Endothelial cell of umbilical vein (primary cell): ENCODE measurements around the gene CHRNA9. TPM values are rescaled to one million over a fixed set of nuclear protein-coding genes. Genes with fewer than 3 reads are reported as not detected.

ENCODE experiments used
- BruUV-seq: library from RNA; stranded (reverse); fragments of 400-500 nt; replicated peaks from 2 replicates; lab custom pipeline; 2021; lab: Mats Ljungman, UMichigan
- CTCF ChIA-PET: fragments of 300-600, 350-600 bp; sonication (Branson Sonifier 250); formaldehyde crosslinking; loops from one replicate; lab custom pipeline; 2021; ENCODE audit warnings: antibody characterized with exemption, inconsistent platforms; lab: Charles Lee
- POLR2A ChIA-PET: fragments of 300-600, 350-600 bp; sonication (Branson Sonifier 250); formaldehyde crosslinking; loops from one replicate; lab custom pipeline; 2021; ENCODE audit warnings: antibody characterized with exemption, inconsistent platforms; lab: Charles Lee
- DNase-seq: peaks from one replicate; pipeline ENCODE4 v3.0.0-alpha.2; 2011; ENCODE audit warnings: low read depth, low spot score
- FAIRE-seq: peaks from 2 replicates; lab custom pipeline; 2011; peaks lifted over from hg19 to GRCh38; lab: Jason Lieb, UNC
- H2AFZ ChIP-seq: 2 replicates; pipeline ENCODE4 v1.6.0; 2012; ENCODE audit warnings: low read depth, low read length, control low read depth, inconsistent platforms
- H3K27ac ChIP-seq: 2 replicates; pipeline ENCODE4 v1.5.1; 2011; ENCODE audit warnings: low read depth, mild to moderate bottlenecking, control low read depth, low read length, moderate library complexity; ENCODE audit not compliant: insufficient read depth
- H3K27me3 ChIP-seq, 2 experiments: 2 replicates each; pipeline versions ENCODE4 v1.6.0 to v1.6.1; 2011; ENCODE audit warnings: low read length in 2 of 2, mixed read lengths in 1 of 2; ENCODE audit not compliant: control insufficient read depth in 2 of 2, insufficient read depth in 2 of 2
- H3K36me3 ChIP-seq, 2 experiments: 2 replicates in 1 of 2; 3 replicates in 1 of 2; pipeline ENCODE4 v1.5.1; 2011; ENCODE audit warnings: low read length in 2 of 2, mild to moderate bottlenecking in 1 of 2, moderate library complexity in 1 of 2; ENCODE audit not compliant: control insufficient read depth in 2 of 2, insufficient read depth in 2 of 2; ENCODE audit errors: extremely low read depth in 1 of 2
- H3K4me1 ChIP-seq: 3 replicates; pipeline ENCODE4 v1.5.1; 2011; ENCODE audit warnings: mild to moderate bottlenecking, low read length; ENCODE audit not compliant: control insufficient read depth, insufficient read depth; ENCODE audit errors: extremely low read depth
- H3K4me2 ChIP-seq: 2 replicates; pipeline ENCODE4 v1.6.1; 2011; ENCODE audit warnings: low read length, control low read depth, mixed read lengths; ENCODE audit not compliant: insufficient read depth
- H3K4me3 ChIP-seq, 3 experiments: fragments of 200-600 bp in 1 of 3; sonication (generic), shearing (Covaris generic) in 1 of 3; replicated peaks in 1 of 3; 2 replicates each; pipeline ENCODE4 v1.5.1; 2011 to 2016; ENCODE audit warnings: control low read depth in 3 of 3, low read length in 3 of 3, mild to moderate bottlenecking in 2 of 3, inconsistent platforms in 1 of 3, low read depth in 1 of 3, moderate library complexity in 1 of 3; ENCODE audit not compliant: insufficient read depth in 1 of 3
- H3K79me2 ChIP-seq: 2 replicates; pipeline ENCODE4 v1.6.0; 2012; ENCODE audit warnings: low read length, inconsistent platforms; ENCODE audit not compliant: control insufficient read depth, insufficient read depth
- H3K9ac ChIP-seq: replicated peaks from 2 replicates; pipeline ENCODE3; 2011; ENCODE audit warnings: low read length, control low read depth; ENCODE audit not compliant: insufficient read depth; ENCODE audit errors: extremely low read depth
- H3K9me1 ChIP-seq: replicated peaks from 3 replicates; pipeline ENCODE4 v1.6.0; 2011; ENCODE audit warnings: mild to moderate bottlenecking, low read length; ENCODE audit not compliant: control insufficient read depth, insufficient read depth; ENCODE audit errors: extremely low read depth
- H3K9me3 ChIP-seq: replicated peaks from 2 replicates; pipeline ENCODE4 v1.5.1; 2012; ENCODE audit warnings: low read length, inconsistent platforms; ENCODE audit not compliant: control insufficient read depth, insufficient read depth
- H4K20me1 ChIP-seq: replicated peaks from 2 replicates; pipeline ENCODE3; 2011; ENCODE audit warnings: mild to moderate bottlenecking, low read length; ENCODE audit not compliant: control insufficient read depth, insufficient read depth; ENCODE audit errors: extremely low read depth
- CTCF ChIP-seq, 2 donors: IDR thresholded peaks; 1 replicate in 1 of 2; 2 replicates in 1 of 2; pipeline ENCODE4 v1.5.1; 2011; ENCODE audit warnings: low read length in 2 of 2, mild to moderate bottlenecking in 2 of 2, moderate library complexity in 2 of 2, control low read depth in 1 of 2, inconsistent platforms in 1 of 2, low read depth in 1 of 2; ENCODE audit not compliant: insufficient read depth in 1 of 2; ENCODE audit errors: extremely low read depth in 1 of 2
- EZH2 ChIP-seq: IDR thresholded peaks from 2 replicates; pipeline ENCODE4 v1.6.1; 2012; ENCODE audit warnings: borderline replicate concordance, low read depth, mild to moderate bottlenecking, moderate library complexity, low read length, inconsistent platforms; ENCODE audit not compliant: severe bottlenecking
- FOS ChIP-seq: IDR thresholded peaks from 2 replicates; pipeline ENCODE4 v1.6.1; 2011; ENCODE audit warnings: mild to moderate bottlenecking, low read length, moderate library complexity, borderline replicate concordance; ENCODE audit not compliant: insufficient read depth
- GATA2 ChIP-seq: IDR thresholded peaks from 2 replicates; pipeline ENCODE4 v1.7.0; 2011; ENCODE audit warnings: low read depth, mild to moderate bottlenecking, moderate library complexity, mixed read lengths, low read length; ENCODE audit not compliant: insufficient read length, insufficient read depth
- JUN ChIP-seq: IDR thresholded peaks from 2 replicates; pipeline ENCODE4 v1.6.1; 2011; ENCODE audit warnings: borderline replicate concordance, low read depth; ENCODE audit not compliant: insufficient read length, insufficient read depth
- MAX ChIP-seq: IDR thresholded peaks from 2 replicates; pipeline ENCODE4 v1.6.1; 2011; ENCODE audit not compliant: insufficient read depth, insufficient read length
- MYC ChIP-seq: IDR thresholded peaks from one replicate; pipeline ENCODE4 v1.6.1; 2011; ENCODE audit warnings: mild to moderate bottlenecking, low read depth, low read length
- POLR2A ChIP-seq: IDR thresholded peaks from 2 replicates; pipeline ENCODE4 v1.6.1; 2012; ENCODE audit warnings: low read depth, mild to moderate bottlenecking, control low read depth, low read length
- POLR2AphosphoS5 ChIP-seq: IDR thresholded peaks from 2 replicates; pipeline ENCODE4 v1.6.1; 2012; ENCODE audit warnings: low read depth, mild to moderate bottlenecking, control low read depth, low read length, moderate library complexity; ENCODE audit not compliant: insufficient read depth
- dilution Hi-C: fragments of 300-500 bp; cut with MboI; formaldehyde crosslinking; loops from one replicate; pipeline ENCODE4 v1.15.0; 2019; ENCODE audit warnings: low sequenced_read_pairs; ENCODE audit not compliant: extremely low pct_ligation_motif_present
- intact Hi-C: fragments of 100-400 bp; cut with micrococcal nuclease; formaldehyde crosslinking; loops from one replicate; pipeline ENCODE4 v1.10.0; 2022
- polyA plus RNA-seq, 4 experiments: library from polyadenylated mRNA; depleted of rRNA in 3 of 4; stranded (reverse) in 3 of 4; unstranded in 1 of 4; fragments of >200 nt; gene quantifications; 2 replicates each; pipeline versions ENCODE4 v1.2.1 to v1.2.3, GENCODE V29; 2011 to 2012; ENCODE audit warnings: missing spikeins in 1 of 4
- total RNA-seq: library from RNA; stranded (reverse); gene quantifications from 2 replicates; pipeline ENCODE4 v1.2.3, GENCODE V29; 2021

Gene CHRNA9
- total and polyA plus RNA-seq, 2 donors (not counting 3 experiments of a cell fraction or from before 2014, with no cell fraction given): not detected

DNA sequence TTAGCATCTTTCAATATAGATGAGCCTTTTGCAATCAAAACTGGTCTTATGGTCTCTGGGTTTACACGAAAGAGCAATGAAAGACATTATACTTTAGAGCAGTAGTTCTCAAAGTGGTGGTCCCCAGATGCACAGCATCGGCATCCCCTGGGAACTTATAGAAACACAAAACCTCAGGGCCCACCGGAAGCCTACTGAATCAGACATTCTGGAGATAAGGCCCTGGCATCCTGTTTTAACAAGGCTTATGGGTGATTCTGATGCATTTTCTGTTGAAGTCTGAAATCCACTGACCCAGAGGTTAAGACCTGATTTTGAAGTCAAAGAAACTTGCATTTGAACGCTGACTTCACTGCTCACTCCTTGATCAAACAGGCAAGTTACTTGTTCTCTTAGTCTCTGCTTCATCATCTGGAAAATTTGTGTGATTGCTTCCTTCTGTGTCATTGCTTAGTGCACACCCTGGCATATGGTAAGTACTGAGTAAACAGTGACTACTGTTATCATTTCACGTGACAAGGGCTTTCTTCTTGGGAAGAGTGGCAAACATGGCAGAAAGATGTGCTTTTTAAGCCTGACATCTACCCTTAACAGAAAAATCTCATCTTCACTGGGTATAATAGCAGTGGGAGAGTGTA, 14.5 kb downstream of the CHRNA9 start:
- H3K4me2 ChIP-seq: no peak overlapping the region
- H2AFZ ChIP-seq: no peak overlapping the region
- BruUV-seq: no TSS peak
- dilution Hi-C loops (no loop called here), intact Hi-C loops (no loop called here)
- H4K20me1 ChIP-seq: no peaks in the 10 kb centered on the region
- DNase-seq (no peak), FAIRE-seq (no peak)
- H3K4me3 ChIP-seq: no peak overlapping the region
- H3K9me1 ChIP-seq: no peaks in the 10 kb centered on the region
- no peaks in the 10 kb centered on the region for H3K9me3 ChIP-seq
- ChIA-PET POLR2A (no interaction called here), CTCF (no interaction called here)
- TF ChIP-seq GATA2 (no peak), POLR2A (no peak), POLR2AphosphoS5 (no peak), MYC (no peak), JUN (no peak), CTCF (IDR thresholded peaks at IDR 0.05; ENCODE audit: extremely low read depth in 1 of 2, insufficient read depth in 1 of 2, low read depth in 1 of 2, low read length in 2 of 2) (no peak), MAX (no peak), EZH2 (no peak), FOS (no peak)
- H3K79me2 ChIP-seq: no peaks in the 10 kb centered on the region
- H3K27ac ChIP-seq: no peak overlapping the region
- H3K27me3 ChIP-seq: peaks cover 4 to 5% of the 10 kb centered on the region in 2 experiments
- no peaks in the 10 kb centered on the region for H3K4me1 ChIP-seq
- no peaks in the 10 kb centered on the region for H3K36me3 ChIP-seq
- no peak overlapping the region for H3K9ac ChIP-seq
